MCF 10A (cell line): ENCODE data around the gene TMEM156. TPM values are rescaled to one million over a fixed set of nuclear protein-coding genes. Genes with fewer than 3 reads are reported as not detected.

Source experiments
- BruUV-seq: library from RNA; stranded (reverse); fragments of 400-500 nt; replicated peaks from 2 replicates; lab custom pipeline; 2021; lab: Mats Ljungman, UMichigan
- CTCF ChIA-PET: fragments of 300-600 bp; sonication (Branson Sonifier 250); formaldehyde crosslinking; extraction: SDS; loops from one replicate; lab custom pipeline; 2021; ENCODE audit warnings: antibody characterized with exemption, inconsistent platforms; lab: Yijun Ruan, JAX
- POLR2A ChIA-PET: fragments of 300-600, 350-650 bp; sonication (Branson Sonifier 250); formaldehyde crosslinking; extraction: SDS; loops from one replicate; lab custom pipeline; 2020; ENCODE audit warnings: antibody characterized with exemption, inconsistent platforms; lab: Yijun Ruan, JAX
- DNase-seq: peaks from one replicate; pipeline ENCODE4 v3.0.0-alpha.2; 2018; ENCODE audit not compliant: unreplicated experiment
- H3K27ac Mint-ChIP-seq: one replicate; pipeline ENCODE4 v1.8.0; 2022; ENCODE audit warnings: mild to moderate bottlenecking, low read depth, mixed read lengths; ENCODE audit not compliant: unreplicated experiment
- H3K27me3 Mint-ChIP-seq: one replicate; pipeline ENCODE4 v1.8.0; 2022; ENCODE audit warnings: mixed read lengths; ENCODE audit not compliant: insufficient read depth, unreplicated experiment
- H3K36me3 Mint-ChIP-seq: one replicate; pipeline ENCODE4 v1.8.0; 2022; ENCODE audit warnings: mild to moderate bottlenecking, moderate library complexity, mixed read lengths; ENCODE audit not compliant: insufficient read depth, unreplicated experiment
- H3K4me1 Mint-ChIP-seq: one replicate; pipeline ENCODE4 v1.8.0; 2022; ENCODE audit warnings: mixed read lengths; ENCODE audit not compliant: insufficient read depth, unreplicated experiment
- H3K4me3 Mint-ChIP-seq: one replicate; pipeline ENCODE4 v1.8.0; 2022; ENCODE audit warnings: mild to moderate bottlenecking, moderate library complexity, mixed read lengths; ENCODE audit not compliant: unreplicated experiment
- H3K9me3 Mint-ChIP-seq: one replicate; pipeline ENCODE4 v1.8.0; 2022; ENCODE audit warnings: mixed read lengths; ENCODE audit not compliant: unreplicated experiment
- intact Hi-C: fragments of 100-400 bp; cut with micrococcal nuclease; formaldehyde crosslinking; loops from 2 replicates; pipeline ENCODE4 v1.14.1; 2022
- total RNA-seq: library from RNA; stranded (reverse); gene quantifications from 2 replicates; pipeline ENCODE4 v1.2.3, GENCODE V29; 2022
- TF ChIP-seq, protein P1 (sequence below): fragments of 200-600 bp; IDR thresholded peaks from one replicate; pipeline ENCODE4 v1.8.0; 2022; ENCODE audit warnings: antibody characterized with exemption, mild to moderate bottlenecking; ENCODE audit not compliant: unreplicated experiment

The TMEM156 gene
- total RNA-seq, 1 experiment from 2014 or later, result 5.3 TPM

DNA sequence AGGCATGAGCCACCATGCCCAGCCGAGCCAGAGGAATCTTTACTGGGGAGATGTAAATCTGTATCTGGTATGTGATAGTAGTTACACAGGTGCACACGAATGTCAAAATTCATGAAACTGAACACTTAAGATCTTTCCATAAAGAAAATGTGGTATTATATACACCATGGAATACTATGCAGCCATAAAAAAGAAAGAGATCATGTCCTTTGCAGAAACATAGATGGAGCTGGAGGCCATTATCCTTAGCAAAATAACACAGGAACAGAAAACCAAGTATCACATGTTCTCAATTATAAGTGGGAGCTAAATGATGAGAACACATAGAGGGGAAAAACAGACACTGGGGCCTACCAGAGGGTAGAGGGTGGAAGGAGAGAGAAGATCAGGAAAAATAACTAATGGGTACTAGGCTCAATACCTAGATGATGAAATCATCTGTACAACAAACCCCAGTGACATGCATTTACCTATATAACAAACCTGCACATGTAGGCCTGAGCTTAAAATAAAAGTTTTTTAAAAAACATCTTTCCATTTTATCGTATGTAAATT, 7.8 kb downstream of the TMEM156 start:
- Mint-ChIP-seq H3K4me1 (peaks cover 17% of the 10 kb centered on the region), H3K27me3 (no peaks in the 10 kb centered on the region), H3K9me3 (no peaks in the 10 kb centered on the region), H3K36me3 (no peaks in the 10 kb centered on the region), H3K4me3 (no peak overlapping the region), H3K27ac (no peak overlapping the region)
- ChIA-PET POLR2A (interaction anchor here (0.7 to 1.2 kb wide), 3 partner anchors 13 to 354 kb away, joined by 3 read pairs; no protein-coding TSS in a partner anchor), CTCF (interaction anchor here (0.6 to 0.7 kb wide), 2 partner anchors 30 to 76 kb away, joined by 3 read pairs; no protein-coding TSS in a partner anchor)
- intact Hi-C loops, result no loop called here
- DNase-seq, result no peak
- TF ChIP-seq, protein P1, sequence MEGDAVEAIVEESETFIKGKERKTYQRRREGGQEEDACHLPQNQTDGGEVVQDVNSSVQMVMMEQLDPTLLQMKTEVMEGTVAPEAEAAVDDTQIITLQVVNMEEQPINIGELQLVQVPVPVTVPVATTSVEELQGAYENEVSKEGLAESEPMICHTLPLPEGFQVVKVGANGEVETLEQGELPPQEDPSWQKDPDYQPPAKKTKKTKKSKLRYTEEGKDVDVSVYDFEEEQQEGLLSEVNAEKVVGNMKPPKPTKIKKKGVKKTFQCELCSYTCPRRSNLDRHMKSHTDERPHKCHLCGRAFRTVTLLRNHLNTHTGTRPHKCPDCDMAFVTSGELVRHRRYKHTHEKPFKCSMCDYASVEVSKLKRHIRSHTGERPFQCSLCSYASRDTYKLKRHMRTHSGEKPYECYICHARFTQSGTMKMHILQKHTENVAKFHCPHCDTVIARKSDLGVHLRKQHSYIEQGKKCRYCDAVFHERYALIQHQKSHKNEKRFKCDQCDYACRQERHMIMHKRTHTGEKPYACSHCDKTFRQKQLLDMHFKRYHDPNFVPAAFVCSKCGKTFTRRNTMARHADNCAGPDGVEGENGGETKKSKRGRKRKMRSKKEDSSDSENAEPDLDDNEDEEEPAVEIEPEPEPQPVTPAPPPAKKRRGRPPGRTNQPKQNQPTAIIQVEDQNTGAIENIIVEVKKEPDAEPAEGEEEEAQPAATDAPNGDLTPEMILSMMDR, result no peak
- no TSS peak for BruUV-seq

DNA sequence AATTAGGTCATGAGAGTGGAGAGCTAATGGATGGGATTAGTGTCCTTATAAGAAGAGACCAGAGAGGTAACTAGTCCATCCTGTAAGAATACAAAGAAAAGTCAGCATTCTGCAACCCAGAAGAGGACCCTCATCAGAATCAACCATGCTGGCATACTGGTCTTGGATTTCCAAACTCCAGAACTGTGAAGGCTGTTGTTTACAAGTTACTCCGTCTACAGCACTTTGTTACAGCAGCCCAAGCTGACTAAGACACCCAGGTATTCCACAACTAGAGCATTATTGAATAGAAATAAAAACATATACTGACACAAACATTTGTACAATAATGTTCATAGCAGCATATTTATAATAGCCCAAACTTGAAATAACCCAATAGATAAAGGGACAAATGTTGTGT, 9.2 kb downstream of the TMEM156 start:
- Mint-ChIP-seq H3K27ac (no peak overlapping the region), H3K27me3 (no peaks in the 10 kb centered on the region), H3K9me3 (no peaks in the 10 kb centered on the region), H3K4me1 (peaks cover 17% of the 10 kb centered on the region), H3K4me3 (no peak overlapping the region), H3K36me3 (no peaks in the 10 kb centered on the region)
- CTCF ChIA-PET, result no interaction called here
- BruUV-seq, result no TSS peak
- TF ChIP-seq, protein P1, result no peak
- POLR2A ChIA-PET, result no interaction called here
- DNase-seq, result no peak
- intact Hi-C loops, result no loop called here

DNA sequence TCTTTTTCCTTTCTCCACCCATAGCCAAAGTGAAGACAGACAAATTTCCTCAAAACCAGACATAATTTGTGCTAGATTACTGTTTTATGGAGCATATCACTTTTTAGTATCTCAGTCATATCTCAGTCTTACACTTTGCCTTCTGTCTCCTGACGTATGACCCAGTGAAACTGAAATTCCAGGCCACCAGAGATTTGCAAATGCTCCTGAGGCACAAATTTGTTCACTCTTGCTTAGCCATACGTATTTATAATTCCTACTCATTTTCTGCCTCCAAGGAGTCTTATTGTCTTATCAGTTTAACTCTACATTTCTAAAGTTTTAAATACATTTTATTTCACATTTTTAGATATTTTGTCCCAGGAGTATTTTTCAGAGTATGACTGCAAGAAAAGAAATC, 10.0 kb downstream of the TMEM156 start:
- no peak for DNase-seq
- ChIA-PET POLR2A (interaction anchor here (0.8 kb wide), 1 partner anchor 58 kb away, joined by 4 read pairs; no protein-coding TSS in a partner anchor), CTCF (interaction anchor here (1.0 kb wide), 1 partner anchor 162 kb away, joined by 3 read pairs; no protein-coding TSS in a partner anchor)
- Mint-ChIP-seq H3K27ac (no peak overlapping the region), H3K4me3 (no peak overlapping the region), H3K9me3 (no peaks in the 10 kb centered on the region), H3K27me3 (no peaks in the 10 kb centered on the region), H3K4me1 (peaks cover 17% of the 10 kb centered on the region), H3K36me3 (no peaks in the 10 kb centered on the region)
- intact Hi-C loops, result no loop called here
- no TSS peak for BruUV-seq
- TF ChIP-seq, protein P1, result no peak

DNA sequence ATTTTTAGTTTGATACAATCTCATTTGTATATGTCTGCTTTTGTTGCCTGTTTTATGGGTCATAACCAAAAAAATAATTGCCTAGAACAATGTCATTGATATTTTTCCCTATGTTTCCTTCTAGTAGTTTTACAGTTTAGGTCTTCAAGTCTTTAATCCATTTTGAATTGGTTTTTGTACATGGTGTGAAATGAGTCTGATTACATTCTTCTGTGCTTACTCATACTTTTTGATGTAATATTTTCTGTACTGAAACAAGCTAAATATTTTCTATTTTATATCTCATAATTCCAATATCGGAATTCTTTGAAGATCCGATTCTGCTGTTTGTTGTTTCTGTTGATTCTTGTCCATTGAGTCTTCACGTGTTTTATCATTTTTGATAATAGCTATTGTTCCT, 10.6 kb downstream of the TMEM156 start:
- intact Hi-C loops, result no loop called here
- TF ChIP-seq, protein P1, result no peak
- ChIA-PET POLR2A (interaction anchor here (0.8 kb wide), 1 partner anchor 57 kb away, joined by 4 read pairs; no protein-coding TSS in a partner anchor), CTCF (interaction anchor here (1.0 kb wide), 1 partner anchor 161 kb away, joined by 3 read pairs; no protein-coding TSS in a partner anchor)
- Mint-ChIP-seq H3K27me3 (no peaks in the 10 kb centered on the region), H3K9me3 (peaks cover 4% of the 10 kb centered on the region), H3K27ac (no peak overlapping the region), H3K4me3 (no peak overlapping the region), H3K4me1 (peaks cover 17% of the 10 kb centered on the region), H3K36me3 (no peaks in the 10 kb centered on the region)
- no peak for DNase-seq
- BruUV-seq, result no TSS peak
